A673 (cell line): ENCODE results near the gene C12orf56.

ENCODE experiments used
- CTCF ChIP-seq: fragments of 300-800, 200-600 bp; sonication (generic); conservative IDR thresholded peaks from 2 replicates; pipeline ENCODE4 v1.5.1; 2017; ENCODE audit warnings: low read depth, mild to moderate bottlenecking, antibody characterized with exemption, low read length, moderate library complexity, mixed read lengths
- EZH2 ChIP-seq: fragments of 200-600 bp; sonication (generic); IDR thresholded peaks from 2 replicates; pipeline ENCODE4 v1.6.1; 2017; ENCODE audit warnings: borderline replicate concordance, low read depth, mild to moderate bottlenecking, mixed read lengths, antibody characterized with exemption, low read length; ENCODE audit not compliant: poor library complexity, severe bottlenecking

GRCh38 chr12:64286521-64286920 is 104.0 kb downstream of the C12orf56 start:
- TF ChIP-seq CTCF (no peak), EZH2 (no peak)
